Measurements from ENCODE around the gene OMD.

Gene OMD, protein sequence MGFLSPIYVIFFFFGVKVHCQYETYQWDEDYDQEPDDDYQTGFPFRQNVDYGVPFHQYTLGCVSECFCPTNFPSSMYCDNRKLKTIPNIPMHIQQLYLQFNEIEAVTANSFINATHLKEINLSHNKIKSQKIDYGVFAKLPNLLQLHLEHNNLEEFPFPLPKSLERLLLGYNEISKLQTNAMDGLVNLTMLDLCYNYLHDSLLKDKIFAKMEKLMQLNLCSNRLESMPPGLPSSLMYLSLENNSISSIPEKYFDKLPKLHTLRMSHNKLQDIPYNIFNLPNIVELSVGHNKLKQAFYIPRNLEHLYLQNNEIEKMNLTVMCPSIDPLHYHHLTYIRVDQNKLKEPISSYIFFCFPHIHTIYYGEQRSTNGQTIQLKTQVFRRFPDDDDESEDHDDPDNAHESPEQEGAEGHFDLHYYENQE

DNA sequence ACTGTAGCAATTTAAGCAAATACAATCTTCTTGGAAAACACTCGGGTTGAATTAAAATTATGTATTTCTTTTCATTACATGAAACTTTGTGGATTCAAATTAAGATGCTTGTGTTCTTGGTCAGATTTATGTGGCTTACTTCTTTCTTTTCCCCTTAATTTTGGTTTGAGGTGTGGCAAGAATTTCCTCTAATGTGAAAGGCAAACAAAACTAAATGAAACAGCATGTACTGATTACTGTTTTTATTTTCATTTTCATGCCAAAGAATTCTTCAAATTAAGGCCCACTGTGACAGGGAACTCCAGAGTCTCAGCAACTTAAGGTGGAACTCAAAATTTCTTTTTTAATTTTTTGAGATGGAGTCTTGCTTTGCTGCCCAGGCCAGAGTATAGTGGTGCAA is at the start of gene OMD:
OMD (minus strand) TSS at position 132 of the 400 bp plus-strand sequence. CDS start 6,913 bp downstream, outside the sequence.
- DNase-seq (ENCODE audit: low read depth), result no peak

DNA sequence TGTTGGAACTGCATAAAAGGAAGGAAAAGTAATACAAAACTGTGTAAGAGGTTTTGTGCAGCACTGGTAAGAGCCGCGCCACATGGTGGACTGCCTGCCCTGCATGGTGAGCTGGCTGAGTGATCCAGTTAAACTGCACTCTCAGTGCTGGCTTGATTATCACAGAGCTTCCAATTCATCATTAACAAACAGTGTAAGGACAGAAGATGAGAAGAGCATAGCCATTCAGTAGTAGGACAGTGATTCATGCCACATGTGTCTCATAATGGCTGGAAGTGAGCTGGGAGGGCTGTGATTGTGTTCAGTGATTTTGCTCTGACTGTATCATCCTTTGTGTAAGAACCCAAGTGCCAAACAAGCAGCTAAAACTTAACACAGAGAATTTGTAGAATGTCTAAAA is 43.9 kb upstream of the OMD start:
- DNase-seq (ENCODE audit: low read depth), result no peak

DNA sequence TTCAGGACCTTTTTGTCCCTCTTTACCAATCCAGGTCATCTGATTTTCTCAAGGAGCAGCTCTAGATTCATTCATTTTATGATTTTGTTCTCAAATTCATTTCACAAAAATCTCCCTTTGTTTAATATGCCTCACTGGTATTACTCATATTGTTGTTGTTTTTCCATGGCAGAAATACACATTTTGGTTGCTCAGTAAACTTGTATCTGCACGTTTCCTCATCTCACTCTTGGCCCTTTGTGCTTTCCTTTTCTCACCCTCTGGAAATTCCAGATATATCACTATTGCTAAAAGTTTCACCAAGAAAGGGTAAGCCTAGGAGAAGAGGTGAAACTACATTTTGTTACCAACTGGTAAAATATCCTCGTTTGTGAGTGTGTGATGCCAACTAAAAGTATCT is 43.2 kb upstream of the OMD start:
- DNase-seq (ENCODE audit: low read depth), result no peak

DNA sequence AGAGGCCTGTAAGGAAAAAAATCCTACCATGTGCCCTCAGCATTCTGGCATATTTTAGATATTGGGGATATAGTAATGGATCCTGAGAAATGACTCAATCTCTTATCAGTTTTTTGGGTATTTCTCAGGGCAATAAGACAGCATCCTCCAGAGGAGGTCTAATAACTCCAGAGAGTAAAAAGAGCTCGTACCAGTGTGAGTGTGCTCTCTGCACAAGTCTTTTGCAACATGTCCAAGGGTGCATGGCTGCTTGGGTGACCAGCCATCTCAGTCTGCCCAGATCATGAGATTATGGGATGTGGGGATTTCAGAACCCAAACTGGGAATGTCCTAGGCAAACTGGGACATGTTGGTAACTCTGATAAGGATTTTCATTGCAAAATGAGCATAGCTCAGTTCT is 42.8 kb upstream of the OMD start:
- no peak for DNase-seq (ENCODE audit: low read depth)

DNA sequence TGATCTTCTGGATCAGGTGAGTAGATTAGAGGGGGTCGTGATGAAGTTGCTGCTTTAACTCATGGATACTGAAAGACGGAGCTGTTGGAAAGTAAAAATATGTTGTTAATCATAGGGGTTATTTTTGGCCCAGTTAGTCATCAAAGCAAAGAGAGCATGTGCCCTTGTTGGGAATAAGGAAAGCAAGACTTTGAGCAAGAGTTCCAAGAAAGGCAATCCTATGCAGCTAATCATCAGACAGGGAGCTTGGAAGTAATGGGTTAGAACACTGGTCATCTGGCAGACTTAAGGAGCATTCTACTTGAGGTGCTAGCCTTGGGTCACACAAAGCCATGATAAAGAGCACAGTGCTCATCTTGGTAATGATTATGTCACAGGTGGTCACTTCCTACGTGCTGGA is 39.7 kb upstream of the OMD start:
- DNase-seq (ENCODE audit: low read depth), result no peak

DNA sequence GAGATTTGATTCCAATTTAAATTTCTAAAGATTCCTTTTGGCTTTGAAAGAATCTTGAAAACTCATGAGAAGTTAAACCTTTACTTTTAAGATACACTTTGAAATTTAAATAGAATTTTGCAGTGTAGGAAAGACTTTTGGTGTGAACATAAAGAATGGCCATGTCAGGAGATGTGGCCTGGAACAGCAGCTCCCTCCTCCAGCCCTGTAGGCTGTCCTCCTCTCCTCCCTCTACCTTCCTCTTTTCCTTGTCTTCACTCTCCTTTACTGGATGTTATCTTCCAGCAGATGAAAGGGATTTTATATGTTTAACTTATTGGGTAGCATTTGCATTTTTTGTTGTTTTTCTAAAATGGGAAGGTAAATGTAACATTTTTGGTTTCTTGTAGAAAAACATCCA is 39.1 kb upstream of the OMD start:
- DNase-seq (ENCODE audit: low read depth), result no peak

DNA sequence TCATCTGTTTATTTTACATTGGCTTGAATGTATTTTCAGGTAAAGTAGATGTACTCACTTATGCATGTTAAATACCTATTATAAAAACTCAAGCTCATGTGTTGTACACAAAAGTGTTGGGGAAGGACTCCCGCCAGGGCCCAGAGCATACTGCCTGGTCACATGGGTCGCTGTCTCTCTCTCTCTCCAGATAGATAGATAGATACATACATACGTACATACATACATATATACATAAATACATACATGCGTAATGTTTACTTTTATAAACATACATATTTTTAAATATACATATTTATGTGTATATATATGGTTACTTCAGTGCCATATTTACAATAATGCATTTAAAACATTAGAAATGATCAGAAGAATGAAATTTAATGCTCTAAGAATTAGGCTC is 33.3 kb upstream of the OMD start:
- no peak for DNase-seq (ENCODE audit: low read depth)

DNA sequence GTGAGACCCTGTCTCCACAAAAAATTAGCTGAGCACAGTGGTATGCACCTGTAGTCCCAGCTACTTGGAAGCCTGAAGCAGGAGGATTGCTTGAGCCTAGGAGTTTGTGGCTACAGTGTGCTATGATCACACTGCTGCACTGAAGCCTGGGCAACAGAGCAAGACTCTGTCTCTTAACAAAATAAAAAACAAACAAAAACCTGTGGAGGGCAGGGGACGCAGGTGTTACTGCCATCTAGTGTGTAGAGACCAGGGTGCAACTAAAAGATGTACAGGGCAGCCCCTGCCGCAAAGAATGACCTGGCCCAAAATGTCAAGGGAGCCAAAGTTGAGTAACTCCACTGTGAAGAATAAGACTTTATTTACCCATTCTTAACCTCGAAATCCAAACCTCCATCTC is 30.9 kb upstream of the OMD start:
- no peak for DNase-seq (ENCODE audit: low read depth)

DNA sequence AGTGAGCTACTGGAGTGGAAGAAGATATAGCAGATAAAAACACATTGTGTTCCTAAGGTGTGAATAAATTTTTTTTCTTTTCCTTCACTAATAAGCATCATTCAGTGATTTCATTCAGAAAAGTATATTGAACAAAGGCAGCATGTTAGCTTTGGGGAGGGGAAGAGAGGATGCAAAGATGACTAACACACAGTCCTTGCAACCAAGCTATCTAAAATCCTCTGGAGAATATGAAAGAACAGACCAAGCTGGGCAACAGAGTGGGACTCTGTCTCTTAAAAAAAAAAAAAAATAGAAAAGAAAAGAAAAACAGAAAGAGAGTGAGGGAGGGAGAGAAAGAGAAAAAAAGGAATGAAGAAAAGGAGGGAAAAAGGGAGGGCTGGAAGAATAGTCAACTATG is 22.3 kb upstream of the OMD start:
- no peak for DNase-seq (ENCODE audit: low read depth)

DNA sequence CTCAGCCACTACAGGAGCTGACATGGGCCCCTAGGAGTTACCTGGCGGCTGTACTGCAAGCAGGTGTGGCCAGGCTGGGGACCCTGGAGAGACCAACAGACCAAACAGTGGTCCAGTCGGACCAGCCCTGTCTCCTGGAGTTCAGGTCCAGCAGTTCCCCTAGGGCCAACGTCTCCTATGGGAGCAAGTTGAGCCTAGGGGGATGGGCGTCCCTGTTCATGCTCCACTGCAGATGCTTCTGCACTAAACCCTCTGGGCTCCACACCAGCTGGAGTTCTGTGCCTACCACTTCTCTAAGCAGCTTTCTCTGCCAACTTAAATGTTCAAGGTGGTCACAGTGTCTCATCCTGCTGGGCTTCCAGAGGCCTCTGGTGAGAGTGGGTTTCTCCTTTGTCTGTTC is 20.6 kb upstream of the OMD start:
- no peak for DNase-seq (ENCODE audit: low read depth)

DNA sequence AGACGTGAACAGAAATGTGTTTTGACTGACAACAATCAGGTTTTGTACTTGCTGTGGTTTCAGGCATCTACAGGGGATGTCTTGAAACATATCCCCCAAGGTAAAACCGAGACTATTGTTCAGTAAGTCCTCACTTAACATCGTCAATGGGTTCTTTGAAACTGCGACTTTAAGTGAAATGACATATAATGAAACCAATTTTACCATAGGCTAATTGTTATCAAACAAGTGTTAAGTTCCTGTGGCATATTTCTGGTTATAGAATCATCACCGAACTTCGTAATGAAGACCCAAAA is 16.4 kb upstream of the OMD start:
- DNase-seq (ENCODE audit: low read depth), result no peak

DNA sequence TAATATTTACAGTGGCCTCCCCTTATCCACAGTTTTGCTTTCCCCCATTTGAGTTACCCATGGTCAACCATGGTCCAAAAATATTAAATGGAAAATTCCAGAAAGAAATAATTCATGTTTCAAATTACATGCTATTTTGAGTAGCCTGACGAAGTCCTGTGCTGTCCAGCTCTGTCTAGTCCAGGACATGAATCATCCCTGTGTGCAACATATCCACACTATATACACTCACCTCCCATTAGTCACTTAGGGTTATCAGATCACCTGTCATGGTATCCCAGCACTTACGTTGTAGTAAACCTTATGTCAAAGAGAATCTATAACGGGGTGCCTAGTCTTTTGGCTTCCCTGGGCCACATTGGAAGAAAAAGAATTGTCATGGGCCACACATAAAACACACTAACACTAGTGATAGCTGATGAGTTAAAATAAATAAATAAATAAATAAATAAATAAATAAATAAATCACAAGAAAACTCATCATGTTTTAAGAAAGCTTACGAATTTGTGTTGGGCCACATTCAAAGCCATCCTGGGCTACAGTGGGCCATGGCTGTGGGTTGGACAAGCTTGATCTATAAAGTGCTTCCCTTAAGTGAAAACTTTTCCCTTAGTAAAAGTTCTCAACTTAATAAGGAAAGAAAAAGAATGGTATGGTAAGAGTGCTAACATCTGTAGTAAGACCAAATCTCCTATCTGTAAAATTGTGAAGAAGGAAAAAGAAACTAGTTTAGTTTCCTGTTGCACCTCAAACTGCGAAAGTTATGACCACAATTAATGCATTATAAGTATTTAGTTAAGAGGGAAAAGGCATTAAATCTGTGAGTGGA is 15.9 kb upstream of the OMD start:
- DNase-seq (ENCODE audit: low read depth), result no peak

DNA sequence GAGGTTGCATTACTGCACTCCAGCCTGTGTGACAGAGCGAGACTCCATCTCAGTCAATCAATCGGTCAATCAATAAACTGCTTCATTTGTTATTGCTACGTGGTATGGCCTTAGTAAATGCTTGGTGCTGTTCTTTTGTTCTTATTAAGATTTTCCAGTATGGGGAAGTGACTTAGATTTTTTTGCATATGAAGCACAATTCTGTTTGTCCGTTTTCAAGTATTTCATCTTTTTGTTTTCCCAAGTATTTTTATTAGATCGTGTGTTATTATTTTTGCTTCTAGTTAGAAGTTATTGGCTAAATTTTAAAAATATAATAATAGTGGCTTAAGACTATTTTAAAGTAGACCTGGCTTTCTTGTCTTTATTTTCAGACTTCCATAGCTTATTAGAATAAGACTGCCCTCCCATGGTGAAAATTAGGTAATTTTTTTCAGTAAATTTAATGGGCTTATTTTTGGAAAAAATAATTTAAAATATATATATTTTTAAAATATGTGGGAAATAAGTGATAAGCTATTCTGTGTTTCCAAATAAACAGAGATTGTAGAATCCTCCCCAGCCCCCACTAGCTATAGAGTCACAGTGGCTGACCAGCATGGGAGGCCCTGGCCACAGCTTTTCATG is 14.7 kb upstream of the OMD start:
- DNase-seq (ENCODE audit: low read depth), result no peak

DNA sequence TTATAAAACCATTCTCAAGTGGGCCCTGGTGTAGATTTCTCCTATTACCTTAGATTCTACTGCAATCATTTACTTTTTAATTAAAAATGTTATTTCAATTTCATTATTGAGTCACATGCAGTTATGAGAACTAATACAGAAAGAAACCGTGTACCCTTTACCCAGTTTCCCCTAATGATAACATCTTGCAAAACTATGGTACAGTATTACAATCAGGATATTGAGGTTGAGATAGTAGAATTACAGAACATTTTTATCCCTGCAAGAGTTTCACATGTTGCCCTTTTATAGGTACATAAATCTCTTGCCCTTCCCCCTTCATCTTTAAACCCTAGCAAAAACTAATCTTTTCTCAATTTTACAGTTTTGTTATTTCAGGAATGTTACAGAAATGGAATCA is 11.0 kb upstream of the OMD start:
- no peak for DNase-seq (ENCODE audit: low read depth)

DNA sequence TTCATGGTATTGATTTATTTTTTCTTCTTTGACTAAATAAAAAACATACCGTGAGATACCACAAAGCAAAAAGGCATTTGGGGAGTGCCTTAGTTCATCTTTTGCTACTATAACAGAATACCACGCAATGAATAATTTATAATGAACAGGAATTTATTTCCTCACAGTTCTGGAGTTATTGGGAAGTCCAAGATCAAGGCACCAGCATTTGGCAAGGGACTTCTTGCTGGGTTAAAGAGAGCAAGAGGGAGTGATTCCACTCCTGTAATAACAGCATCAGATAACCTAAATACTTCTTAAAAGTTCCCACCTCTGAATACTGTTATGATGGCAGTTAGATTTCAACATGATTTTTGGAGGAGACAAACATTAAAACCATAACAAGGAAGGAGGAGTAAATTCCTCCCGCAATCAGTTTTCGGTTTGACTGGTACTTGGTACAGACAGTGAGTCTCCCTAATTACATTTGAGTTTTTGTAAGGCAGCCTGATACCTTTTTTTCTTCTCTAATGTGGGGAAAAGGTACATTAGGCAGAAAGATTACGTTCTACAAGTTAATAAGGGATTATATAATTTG is 8.8 kb upstream of the OMD start:
- DNase-seq (ENCODE audit: low read depth), result no peak

DNA sequence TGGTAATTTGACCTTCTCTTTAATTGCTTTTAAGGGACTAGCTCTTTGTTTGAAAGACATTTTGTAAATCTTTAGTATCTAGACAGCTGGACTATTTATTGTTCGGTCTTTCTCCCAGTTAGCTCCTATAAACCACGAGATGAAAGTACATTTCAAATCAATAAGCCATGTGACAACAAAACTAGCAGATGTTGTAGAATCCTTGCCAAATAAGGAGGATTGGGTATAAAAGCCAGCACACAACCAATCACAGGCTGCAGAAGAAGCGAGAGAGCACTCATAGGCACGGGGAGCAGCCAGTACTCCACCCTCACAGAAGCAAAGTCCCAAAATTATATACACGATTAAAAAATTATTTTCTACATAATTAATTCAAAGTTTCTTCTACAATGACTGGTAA is 8.1 kb upstream of the OMD start:
- DNase-seq (ENCODE audit: low read depth), result no peak

DNA sequence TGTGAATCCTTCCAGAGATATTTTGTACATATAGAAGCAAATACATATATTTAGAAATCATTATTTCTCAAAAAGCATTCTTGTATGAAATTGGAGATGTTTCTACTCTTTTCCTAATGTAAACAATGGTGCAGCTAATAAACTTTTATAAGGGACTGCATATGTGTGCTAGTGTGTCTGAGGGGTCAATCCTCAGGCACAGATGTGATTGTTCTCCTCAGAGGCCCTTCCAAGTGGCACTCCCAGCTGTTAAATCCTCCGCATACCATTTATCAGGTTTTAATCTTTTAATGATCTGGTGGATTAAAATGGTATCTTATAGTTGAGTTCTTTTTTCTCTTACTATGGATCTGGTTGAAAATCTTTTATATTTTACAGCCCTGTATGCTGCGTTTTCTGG is 5.6 kb upstream of the OMD start:
- no peak for DNase-seq (ENCODE audit: low read depth)

DNA sequence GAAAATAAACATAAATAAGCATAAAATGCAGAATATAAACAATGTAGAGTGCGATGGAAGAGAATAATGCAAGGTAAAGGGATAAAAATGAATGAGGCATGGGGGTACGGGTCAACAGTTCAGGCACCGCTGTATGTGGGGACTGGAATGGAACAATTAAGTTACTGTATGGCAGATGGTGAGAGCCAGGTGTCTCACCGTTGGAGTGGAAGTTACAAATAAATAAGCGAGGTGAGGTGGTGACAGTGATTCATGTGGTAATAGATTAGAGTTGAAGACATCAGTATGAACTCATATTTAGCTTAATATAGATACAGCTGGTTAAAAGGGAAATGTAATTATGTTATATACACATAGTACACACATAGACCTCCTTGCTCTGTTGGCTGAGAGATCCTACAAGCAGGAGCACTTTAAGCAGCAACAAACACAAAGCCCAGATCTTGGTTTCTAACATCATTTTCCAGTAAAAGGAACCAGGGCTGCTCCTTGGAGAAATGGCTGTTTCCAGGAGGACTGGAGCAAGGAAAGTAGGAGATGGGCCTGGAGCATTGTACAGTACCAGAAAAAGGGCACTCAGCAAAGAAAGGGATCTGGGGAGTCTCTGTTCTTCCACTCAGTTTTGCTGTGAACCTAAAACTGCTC is 2.4 kb upstream of the OMD start:
- no peak for DNase-seq (ENCODE audit: low read depth)

DNA sequence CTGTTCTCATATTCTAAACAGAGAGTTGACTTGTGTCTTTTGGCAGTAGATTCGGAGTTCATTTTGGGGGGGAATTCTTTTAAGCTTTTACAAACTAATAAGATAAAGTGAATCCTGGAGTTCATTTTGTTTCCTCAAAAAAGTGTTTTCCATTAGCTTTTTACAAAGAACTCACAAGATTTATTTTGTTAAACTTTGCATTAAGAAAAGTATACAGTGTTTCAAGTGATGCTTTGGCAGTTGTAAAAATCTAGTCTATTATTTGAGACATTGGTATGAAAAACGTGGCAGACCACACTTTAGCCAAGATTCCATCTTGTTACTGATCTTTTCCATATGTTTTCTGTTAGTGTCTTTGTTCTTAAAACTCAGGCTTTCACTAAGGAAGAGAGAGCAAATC is 1.2 kb upstream of the OMD start:
- DNase-seq (ENCODE audit: low read depth), result no peak

DNA sequence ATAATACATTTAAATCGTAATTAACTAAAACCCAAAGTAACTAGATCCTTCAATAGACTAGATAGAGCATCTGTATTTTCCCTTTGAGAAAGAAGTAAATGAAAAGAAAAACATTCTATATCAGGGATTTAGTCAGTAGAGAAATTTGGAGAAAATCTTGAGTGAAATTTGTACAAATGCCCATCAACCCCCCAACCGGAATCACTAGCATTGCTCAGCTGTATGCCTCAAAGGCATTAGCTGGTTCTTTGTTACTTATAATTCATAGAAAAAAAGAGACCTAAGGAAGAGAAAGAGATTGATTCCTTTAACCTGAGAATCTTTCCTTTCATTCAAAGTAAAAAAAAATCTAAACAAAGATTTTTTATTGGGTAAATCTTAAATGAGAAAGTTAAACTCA is 659 bp downstream of the OMD start:
- no peak for DNase-seq (ENCODE audit: low read depth)

DNA sequence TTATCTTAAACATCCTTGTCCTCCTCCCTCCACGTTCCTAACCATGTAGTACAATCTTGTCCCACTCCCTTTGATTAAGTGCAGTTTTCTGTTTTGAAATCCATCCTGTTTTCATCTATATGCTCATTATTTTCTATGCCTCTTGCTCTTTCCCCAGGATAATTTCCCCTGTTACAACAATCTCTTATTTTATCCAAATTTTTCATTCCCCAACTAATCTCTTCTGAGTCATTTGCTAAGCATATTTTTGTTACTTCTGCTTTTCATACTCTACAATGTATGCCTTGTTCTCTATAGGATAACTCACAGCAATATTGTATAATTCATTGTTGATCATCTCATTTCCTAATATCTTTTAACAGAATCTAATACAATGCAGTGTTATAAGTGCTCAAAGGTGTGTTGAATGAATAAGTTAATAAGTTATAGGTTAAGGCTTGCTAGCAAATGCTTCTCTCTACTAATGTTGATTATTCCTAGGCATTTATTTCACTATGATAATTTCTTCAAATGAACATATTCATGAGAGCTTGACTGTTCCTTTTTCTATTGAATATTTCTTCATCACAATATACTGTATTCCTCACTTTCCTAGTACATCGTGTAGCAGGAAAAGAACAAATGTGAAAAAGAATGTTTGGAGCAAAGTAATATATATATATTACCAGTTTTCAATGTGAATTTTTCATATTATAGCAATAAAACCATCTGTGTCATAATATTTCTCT is 1.5 kb downstream of the OMD start:
- DNase-seq (ENCODE audit: low read depth), result no peak

DNA sequence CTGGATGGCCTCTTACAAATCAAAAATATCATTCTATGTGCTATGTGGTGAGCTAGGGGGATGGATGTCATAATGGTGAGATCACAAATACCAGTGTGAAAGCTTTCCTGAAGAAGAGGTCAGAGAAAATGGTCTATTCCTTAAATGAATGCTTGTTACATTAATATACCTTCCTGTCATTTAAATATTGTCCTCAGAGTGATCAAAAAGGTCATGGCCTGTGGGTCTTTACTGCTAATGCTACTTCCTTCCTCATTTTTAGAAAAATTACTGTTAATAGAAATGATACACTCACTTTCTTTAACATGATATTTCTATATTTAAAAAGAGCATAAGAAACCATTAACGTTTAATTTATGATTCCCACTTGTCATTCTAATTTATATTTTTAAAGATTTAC is 9.7 kb downstream of the OMD start:
- DNase-seq (ENCODE audit: low read depth), result no peak
